DND-41 (cell line): ENCODE data around the gene EPB41L4A.

ENCODE experiments used
- EZH2 ChIP-seq: IDR thresholded peaks from 3 replicates; pipeline ENCODE4 v1.6.1; 2012; ENCODE audit warnings: borderline replicate concordance, low read depth, mild to moderate bottlenecking, moderate library complexity, low read length, inconsistent platforms; ENCODE audit not compliant: severe bottlenecking
- TF ChIP-seq, protein P1 (sequence below): IDR thresholded peaks from 2 replicates; pipeline ENCODE4 v1.5.1; 2012; ENCODE audit warnings: borderline replicate concordance, low read length, moderate library complexity, mild to moderate bottlenecking; ENCODE audit not compliant: poor library complexity, severe bottlenecking; ENCODE audit errors: extremely low read depth

GRCh38 chr5:112350626-112351025 is 68.5 kb downstream of the EPB41L4A start:
- TF ChIP-seq, protein P1, sequence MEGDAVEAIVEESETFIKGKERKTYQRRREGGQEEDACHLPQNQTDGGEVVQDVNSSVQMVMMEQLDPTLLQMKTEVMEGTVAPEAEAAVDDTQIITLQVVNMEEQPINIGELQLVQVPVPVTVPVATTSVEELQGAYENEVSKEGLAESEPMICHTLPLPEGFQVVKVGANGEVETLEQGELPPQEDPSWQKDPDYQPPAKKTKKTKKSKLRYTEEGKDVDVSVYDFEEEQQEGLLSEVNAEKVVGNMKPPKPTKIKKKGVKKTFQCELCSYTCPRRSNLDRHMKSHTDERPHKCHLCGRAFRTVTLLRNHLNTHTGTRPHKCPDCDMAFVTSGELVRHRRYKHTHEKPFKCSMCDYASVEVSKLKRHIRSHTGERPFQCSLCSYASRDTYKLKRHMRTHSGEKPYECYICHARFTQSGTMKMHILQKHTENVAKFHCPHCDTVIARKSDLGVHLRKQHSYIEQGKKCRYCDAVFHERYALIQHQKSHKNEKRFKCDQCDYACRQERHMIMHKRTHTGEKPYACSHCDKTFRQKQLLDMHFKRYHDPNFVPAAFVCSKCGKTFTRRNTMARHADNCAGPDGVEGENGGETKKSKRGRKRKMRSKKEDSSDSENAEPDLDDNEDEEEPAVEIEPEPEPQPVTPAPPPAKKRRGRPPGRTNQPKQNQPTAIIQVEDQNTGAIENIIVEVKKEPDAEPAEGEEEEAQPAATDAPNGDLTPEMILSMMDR: no peak
- no peak for TF ChIP-seq EZH2
